ENCODE measurements around the gene SH3BP5. TPM values are rescaled to one million over a fixed set of nuclear protein-coding genes. Genes with fewer than 3 reads are reported as not detected.

Gene SH3BP5
- total RNA-seq, 1 experiment from 2014 or later = 5.1 TPM

DNA sequence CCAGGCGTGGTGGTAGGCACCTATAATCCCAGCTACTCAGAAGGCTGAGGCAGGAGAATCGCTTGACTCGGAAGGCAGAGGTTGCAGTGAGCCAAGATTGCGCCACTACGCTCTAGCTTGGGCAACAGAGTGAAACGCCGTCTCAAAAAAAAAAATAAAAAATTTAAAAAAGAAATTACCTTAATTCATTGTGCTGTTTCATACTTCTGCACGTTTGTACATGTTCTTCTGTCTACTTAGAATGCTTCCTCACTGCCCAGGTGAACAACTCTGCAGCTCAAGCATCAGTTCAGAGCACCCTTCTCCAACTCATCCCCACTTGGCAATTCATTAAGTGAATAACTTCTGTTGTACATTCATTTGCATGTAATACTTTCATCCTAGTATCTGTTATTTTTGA, 112.3 kb downstream of the SH3BP5 start:
- in situ Hi-C loops (cut with HindIII; ENCODE audit: low sequenced_read_pairs) = no loop called here
- no peak for DNase-seq (ENCODE audit: low spot score)

DNA sequence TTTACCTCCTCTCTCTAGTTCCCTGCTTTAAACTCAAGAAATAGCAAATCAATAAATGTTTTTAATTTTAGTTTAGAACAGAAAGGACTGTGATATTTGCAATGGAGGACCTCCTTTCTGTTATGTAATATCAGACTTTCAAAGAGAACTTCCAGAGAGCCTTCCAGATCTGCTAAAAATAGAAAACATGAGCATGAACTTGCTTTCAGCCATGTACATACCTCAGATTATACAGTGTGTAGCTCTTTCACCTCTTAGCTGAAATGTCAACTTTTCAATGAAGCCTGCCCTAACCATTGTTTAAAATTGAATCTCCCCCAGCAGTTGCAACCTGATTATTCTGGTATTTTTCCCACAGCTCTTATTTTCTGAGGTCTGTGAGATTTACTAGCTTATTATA, 113.7 kb downstream of the SH3BP5 start:
- in situ Hi-C loops (cut with HindIII; ENCODE audit: low sequenced_read_pairs) = no loop called here

DNA sequence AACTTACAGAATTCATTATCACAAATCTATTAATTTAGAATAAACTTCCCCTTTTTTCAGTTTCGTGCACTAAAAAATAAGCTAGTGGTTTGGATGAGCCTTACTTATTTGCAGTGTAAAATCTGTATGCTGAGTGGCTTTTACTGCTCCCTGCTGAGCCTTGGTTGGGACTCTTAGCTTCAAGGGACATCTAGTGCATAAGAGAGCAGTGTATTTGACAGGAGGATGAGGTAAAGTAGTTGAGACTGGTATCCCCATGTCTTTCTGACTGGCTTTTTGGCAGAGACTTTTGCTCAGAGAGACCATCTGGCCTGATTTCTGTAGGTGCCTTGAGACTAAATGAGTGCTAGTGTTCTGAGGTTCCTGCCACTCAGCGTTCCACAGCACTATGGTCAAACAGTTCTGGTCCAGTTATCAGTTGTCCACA, 114.5 kb downstream of the SH3BP5 start:
- peak; percentile 83 for DNase-seq (ENCODE audit: low spot score)
- in situ Hi-C loops (cut with HindIII; ENCODE audit: low sequenced_read_pairs) = no loop called here

More for the DNA sequence above, 113.7 kb downstream of the SH3BP5 start:
- no peak for DNase-seq (ENCODE audit: low spot score)

DNA sequence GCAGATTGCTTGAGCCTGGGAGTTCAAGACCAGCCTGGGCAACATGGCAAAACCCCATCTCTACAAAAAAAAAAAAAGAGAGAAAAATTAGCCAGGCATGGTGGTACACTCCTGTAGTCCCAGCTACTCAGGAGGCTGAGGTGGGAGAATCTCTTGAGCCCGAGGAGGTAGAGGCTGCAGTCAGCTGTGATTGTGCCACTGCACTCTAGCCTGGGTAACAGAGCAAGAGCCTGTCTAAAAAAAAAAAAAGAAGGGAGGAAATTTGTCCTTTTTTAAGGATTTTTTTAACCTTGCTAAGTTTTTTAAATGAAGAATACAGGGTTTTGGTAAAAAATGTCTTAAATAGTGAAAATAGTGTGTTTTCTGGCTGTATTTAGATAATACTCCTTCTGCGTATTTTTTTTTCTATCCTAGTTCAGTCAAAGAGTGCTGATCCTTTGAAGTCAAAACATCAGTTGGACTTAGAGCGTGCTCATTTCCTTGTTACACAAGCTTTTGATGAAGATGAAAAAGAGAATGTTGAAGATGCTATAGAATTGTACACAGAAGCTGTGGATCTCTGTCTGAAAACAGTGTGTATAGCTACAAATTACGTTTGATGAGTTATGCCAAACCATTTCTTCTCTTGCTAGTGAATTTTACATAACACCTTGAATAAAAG, 115.2 kb downstream of the SH3BP5 start:
- in situ Hi-C loops (cut with HindIII; ENCODE audit: low sequenced_read_pairs) = no loop called here
- DNase-seq (ENCODE audit: low spot score) = no peak

DNA sequence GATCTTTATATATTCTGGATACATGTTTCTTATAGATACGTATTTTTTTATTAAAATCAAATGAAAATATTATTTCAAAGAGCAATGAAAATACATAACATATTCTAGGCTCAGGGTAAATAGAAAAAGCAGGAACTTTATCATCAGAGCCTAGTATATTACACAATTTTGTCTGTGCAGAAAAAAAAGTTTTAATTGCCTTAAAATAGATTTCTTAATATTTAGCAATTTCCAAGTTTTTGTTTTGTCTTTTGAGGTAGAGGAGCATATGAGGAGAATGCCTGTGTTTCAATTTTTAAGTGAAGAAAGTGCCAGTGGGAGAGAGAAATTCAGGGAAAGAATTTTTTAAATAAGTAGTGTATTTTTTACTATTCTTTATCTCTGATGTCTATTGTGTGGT, 115.9 kb downstream of the SH3BP5 start:
- no peak for DNase-seq (ENCODE audit: low spot score)
- in situ Hi-C loops (cut with HindIII; ENCODE audit: low sequenced_read_pairs) = no loop called here

DNA sequence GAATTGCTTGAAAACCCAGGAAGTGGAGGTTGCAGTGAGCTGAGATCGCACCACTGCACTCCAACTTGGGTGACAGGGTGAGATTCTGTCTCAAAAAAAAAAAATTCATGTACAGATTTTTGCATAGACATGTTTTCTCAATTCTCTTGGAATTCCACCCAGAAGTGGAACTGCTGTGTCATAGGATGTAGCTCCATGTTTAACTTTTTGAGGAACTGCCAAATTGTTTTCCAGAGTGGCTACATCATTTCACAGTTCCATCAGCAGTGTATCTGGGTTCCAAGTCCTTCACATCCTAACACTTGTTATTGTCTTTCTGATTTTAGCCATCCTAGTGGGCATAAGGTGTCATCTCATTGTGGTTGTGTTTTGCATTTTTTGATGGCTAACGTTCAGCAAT, 116.4 kb downstream of the SH3BP5 start:
- in situ Hi-C loops (cut with HindIII; ENCODE audit: low sequenced_read_pairs) = no loop called here
- DNase-seq (ENCODE audit: low spot score) = no peak

DNA sequence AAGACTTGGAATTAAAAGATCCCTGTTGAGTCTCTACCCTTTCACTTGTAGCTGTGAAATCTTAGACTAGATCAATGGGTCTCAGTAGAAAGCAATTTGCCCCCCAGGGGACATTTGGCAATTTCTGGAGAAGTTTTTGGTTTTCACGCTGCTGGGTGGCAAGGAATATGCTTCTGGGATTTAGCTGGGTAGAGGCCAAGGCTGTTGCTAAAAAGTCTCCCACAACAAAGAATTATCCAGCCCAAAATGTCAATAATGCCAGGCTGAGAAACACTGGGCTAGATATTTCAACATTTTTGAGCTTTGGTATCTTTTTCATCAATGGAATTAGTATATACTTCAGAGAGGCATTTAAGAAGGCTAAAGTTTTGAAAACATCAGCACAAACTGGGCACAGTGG, 117.6 kb downstream of the SH3BP5 start:
- no peak for DNase-seq (ENCODE audit: low spot score)
- in situ Hi-C loops (cut with HindIII; ENCODE audit: low sequenced_read_pairs) = no loop called here

DNA sequence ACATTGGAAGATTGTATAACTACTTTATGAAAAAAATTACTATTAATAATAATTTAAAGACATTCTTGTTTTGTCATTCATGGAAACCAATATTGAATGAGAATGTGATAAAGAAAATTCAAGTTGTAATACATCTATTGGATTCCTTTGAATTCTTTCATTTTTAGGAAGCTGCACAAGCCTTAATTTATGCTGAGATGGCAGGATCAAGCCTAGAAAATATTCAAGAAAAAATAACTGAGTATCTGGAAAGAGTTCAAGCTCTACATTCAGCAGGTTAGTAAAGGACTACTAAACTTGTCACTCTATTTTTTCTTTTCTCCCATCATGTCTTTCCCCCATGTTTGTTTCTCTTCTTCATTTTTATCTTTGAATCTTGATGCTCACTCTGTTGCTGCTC, 120.4 kb downstream of the SH3BP5 start:
- no peak for DNase-seq (ENCODE audit: low spot score)
- in situ Hi-C loops (cut with HindIII; ENCODE audit: low sequenced_read_pairs) = no loop called here

DNA sequence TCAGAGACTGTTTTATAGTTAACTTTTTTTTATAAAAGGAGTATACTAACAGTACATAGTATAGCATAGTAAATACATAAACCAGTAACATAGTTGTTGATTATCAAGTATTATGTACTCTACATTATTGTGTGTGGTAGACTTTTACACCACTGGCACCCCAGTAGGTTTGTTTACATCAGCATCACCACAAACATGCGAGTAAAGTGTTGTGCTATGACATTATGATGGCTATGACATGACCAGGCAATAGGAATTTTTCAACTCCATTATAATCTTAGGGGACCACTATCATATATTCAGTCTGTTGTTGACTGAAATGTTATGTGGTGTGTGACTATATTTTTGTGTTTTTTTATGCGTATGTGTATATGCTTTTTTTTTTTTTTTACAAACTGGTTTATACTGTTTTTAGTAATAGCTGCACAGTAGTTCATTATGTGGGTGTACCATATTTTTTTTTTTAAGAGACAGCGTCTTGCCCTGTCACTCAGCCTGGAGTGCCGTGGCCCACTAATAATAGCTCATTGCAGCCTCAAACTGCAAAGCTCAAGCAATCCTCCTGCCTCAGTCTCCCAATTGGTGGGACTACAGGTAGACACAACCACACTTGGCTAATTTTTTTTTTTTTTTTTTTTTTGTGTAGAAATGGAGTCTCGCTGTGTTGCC, 124.4 kb downstream of the SH3BP5 start:
- no peak for DNase-seq (ENCODE audit: low spot score)
- in situ Hi-C loops (cut with HindIII; ENCODE audit: low sequenced_read_pairs) = no loop called here

DNA sequence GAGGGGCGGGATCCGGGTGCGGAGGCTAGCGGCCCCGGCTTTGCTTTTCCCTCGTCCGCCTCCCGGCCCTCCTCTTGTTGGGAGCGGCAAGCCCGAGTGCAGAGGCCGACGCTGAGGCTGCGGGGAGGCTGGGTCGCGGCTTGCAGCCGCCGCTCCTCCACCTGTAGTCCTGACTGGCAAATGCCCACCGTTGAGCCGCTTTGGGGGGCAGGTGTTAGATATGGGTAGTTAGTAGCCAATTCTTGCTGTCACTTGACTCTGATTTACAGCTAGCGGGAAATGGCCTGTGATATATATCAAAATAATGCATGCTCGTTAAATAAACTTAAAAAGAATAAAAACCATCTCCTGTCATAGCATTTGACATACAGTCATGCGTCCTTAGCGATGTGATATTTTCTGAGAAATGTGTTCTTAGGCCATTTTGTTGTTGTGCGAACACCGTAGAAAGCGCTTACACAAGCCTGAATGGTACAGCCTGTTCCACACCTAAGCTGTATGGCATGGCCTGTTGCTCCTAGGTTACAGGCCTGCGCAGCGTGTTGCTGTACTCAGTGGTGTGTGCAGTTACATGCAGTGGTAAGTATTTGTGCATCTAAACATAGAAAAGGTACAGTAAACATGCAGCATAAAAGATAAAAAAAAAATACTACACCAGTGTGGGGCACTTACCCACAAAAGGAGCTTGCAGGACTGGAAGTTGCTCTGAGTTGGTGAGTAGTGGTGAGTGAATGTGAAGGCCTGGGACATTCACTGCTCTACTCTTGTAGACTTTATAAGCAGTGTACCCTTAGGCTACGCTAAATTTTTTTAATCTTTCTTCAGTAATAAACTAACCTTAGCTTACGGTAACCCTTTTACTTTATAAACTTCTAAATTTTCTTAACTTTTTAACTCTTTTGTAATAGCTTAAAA, 125.5 kb downstream of the SH3BP5 start:
- in situ Hi-C loops (cut with HindIII; ENCODE audit: low sequenced_read_pairs) = no loop called here
- DNase-seq (ENCODE audit: low spot score) = peak; percentile 48

DNA sequence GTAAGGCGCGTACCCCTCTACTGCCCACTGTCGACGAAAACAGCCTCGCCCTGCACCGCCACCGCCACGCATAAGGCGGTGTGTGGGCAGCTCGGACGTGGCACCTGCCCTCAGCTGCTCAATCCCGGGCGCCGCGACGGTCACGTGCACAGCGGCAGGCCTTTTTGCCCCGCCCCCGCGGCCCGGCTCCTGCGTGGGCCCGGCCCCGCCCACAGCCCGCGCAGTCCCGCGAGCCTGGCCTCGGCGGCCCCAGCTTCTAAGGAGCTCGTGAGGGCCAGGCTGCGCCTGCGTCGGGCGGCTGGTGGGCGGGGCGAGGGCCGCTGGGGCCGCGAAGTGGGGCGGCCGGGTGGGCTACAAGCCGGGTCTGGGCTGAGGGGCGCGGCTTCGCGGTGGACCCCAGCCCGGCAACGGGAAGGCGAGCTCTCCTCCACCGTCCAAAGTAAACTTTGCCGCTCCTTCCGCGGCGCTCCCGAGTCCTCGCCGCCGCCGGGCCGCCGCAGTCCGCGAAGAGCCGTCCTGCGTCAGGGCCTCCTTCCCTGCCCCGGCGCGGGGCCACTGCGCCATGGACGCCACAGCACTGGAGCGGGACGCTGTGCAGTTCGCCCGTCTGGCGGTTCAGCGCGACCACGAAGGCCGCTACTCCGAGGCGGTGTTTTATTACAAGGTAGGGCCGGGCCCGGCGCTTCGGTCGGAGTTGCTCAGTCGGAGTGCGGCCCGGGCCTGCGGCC, 126.3 kb downstream of the SH3BP5 start, which contains the start of gene CAPN7:
CAPN7 (plus strand) TSS at position 313 of the 728 bp plus-strand sequence; CDS start at position 563, 250 bp downstream.
- DNase-seq (ENCODE audit: low spot score) = peak; percentile 95

DNA sequence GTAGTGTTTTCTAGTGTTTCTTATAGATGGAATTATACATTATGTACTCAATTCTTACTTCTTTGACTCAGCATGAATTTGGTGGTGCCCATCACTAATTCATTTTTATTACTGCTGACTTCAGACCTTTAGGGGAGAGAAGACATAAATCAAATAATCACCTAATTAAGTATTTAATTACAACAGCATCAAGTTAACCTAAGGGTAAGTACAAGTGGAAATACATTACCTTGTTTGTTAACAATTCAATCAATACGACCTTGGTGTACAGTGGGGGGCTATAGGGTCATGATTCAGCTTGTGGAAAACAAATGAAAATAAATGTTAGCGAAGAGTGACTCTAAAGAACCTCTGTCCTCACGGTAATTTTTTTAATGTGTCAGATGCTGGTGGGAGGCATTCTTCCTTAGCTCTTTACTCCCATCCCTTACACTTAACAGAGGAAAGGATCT, 126.9 kb downstream of the SH3BP5 start:
- in situ Hi-C loops (cut with HindIII; ENCODE audit: low sequenced_read_pairs) = no loop called here
- no peak for DNase-seq (ENCODE audit: low spot score)

More for the DNA sequence above, 126.3 kb downstream of the SH3BP5 start, which contains the start of gene CAPN7:
- in situ Hi-C loops (cut with HindIII; ENCODE audit: low sequenced_read_pairs) = no loop called here

Other genes starting within 250 kb of the SH3BP5 start
- 21.7 and 23.3 TPM in 2 replicates for gene RBSN, start 233.4 kb downstream of the SH3BP5 start, total RNA-seq (2014; rRNA removed; shearing (Covaris generic))
- 17.1 and 26.9 TPM in 2 replicates for gene CAPN7, start 126.3 kb downstream of the SH3BP5 start, total RNA-seq (2014; rRNA removed; shearing (Covaris generic))
- gene METTL6, start 95.0 kb upstream of the SH3BP5 start, total RNA-seq (2014; rRNA removed; shearing (Covaris generic)) = 23.3 and 61.3 TPM in 2 replicates
- 18.7 and 18.9 TPM in 2 replicates for gene EAF1, start 95.0 kb upstream of the SH3BP5 start, total RNA-seq (2014; rRNA removed; shearing (Covaris generic))
- gene COLQ, start 189.1 kb upstream of the SH3BP5 start, total RNA-seq (2014; rRNA removed; shearing (Covaris generic)) = 0.17 and 0.68 TPM in 2 replicates

All from G401 (cell line).